Retinal pigment epithelial cell (primary cell): Measurements from ENCODE around the gene SPON1.
"Not testable (repeated sequence)": the region's sequence is repeated elsewhere in the genome, so short reads cannot be mapped to it uniquely, and the experiment has no call there.

Experiments used
- DNase-seq: peaks from one replicate; pipeline ENCODE4 v3.0.0-alpha.2; 2010; ENCODE audit warnings: low read depth
- H3K4me3 ChIP-seq: 2 replicates; pipeline ENCODE4 v1.5.1; 2011; ENCODE audit warnings: mild to moderate bottlenecking, low read length, control low read depth, moderate library complexity
- CTCF ChIP-seq: conservative IDR thresholded peaks from 2 replicates; pipeline ENCODE4 v1.5.1; 2011; ENCODE audit warnings: low read depth, low read length, control low read depth, inconsistent platforms

SPON1 gene

GRCh38 chr11:13974631-13975030 lies 12.1 kb downstream of the SPON1 start:
- no peak for DNase-seq
- H3K4me3 ChIP-seq: no peak overlapping the region

GRCh38 chr11:13983081-13983751 lies 20.7 kb downstream of the SPON1 start:
- H3K4me3 ChIP-seq: no peak overlapping the region
- TF ChIP-seq CTCF: no peak
- DNase-seq: no peak

More at GRCh38 chr11:13974631-13975030, 12.1 kb downstream of the SPON1 start:
- TF ChIP-seq CTCF: no peak

GRCh38 chr11:13984616-13985450 lies 22.3 kb downstream of the SPON1 start:
- TF ChIP-seq CTCF: no peak

GRCh38 chr11:13986695-13987094 lies 24.2 kb downstream of the SPON1 start:
- not testable (repeated sequence) for H3K4me3 ChIP-seq, DNase-seq

More at GRCh38 chr11:13984616-13985450, 22.3 kb downstream of the SPON1 start:
- no peak overlapping the region for H3K4me3 ChIP-seq
- DNase-seq: peak; percentile 65

GRCh38 chr11:13992158-13992856 lies 29.8 kb downstream of the SPON1 start:
- not testable (repeated sequence) for H3K4me3 ChIP-seq, DNase-seq

- no peak overlapping the region for H3K4me3 ChIP-seq
- no peak for TF ChIP-seq CTCF
- DNase-seq: no peak
These were observed 30.7 kb downstream of the SPON1 start for GRCh38 chr11:13993096-13993765.

- DNase-seq: no peak
- no peak overlapping the region for H3K4me3 ChIP-seq
- no peak for TF ChIP-seq CTCF
These were observed 35.4 kb downstream of the SPON1 start for GRCh38 chr11:13997881-13998280.
